Cardiac muscle cell (in vitro differentiated cells and primary cell): ENCODE measurements around the gene PAX2. TPM values are rescaled to one million over a fixed set of nuclear protein-coding genes. Genes with fewer than 3 reads are reported as not detected.

Experiments
- DNase-seq, 2 donors: peaks; one replicate each; pipeline versions ENCODE4 v3.0.0 to v3.0.0-alpha.2; 2010 to 2017; ENCODE audit warnings: low read depth in 1 of 2, low spot score in 1 of 2
- H3K27ac ChIP-seq: fragments of 200-600 bp; sonication (generic); 2 replicates; pipeline ENCODE4 v1.5.1; 2016
- H3K27me3 ChIP-seq: fragments of 200-600 bp; sonication (generic); 2 replicates; pipeline ENCODE4 v1.6.0; 2016; ENCODE audit warnings: control low read depth
- H3K36me3 ChIP-seq: fragments of 200-600 bp; sonication (generic); 2 replicates; pipeline ENCODE4 v1.5.1; 2016; ENCODE audit warnings: control low read depth
- H3K4me1 ChIP-seq: fragments of 200-600 bp; sonication (generic); 2 replicates; pipeline ENCODE4 v1.8.1; 2017; ENCODE audit warnings: low read depth, mild to moderate bottlenecking, mixed run types
- H3K4me3 ChIP-seq: fragments of 200-600 bp; sonication (generic); 2 replicates; pipeline ENCODE4 v1.5.1; 2016; ENCODE audit warnings: mild to moderate bottlenecking
- H3K9me3 ChIP-seq: fragments of 200-600 bp; sonication (generic); 2 replicates; pipeline ENCODE4 v1.5.1; 2017; ENCODE audit warnings: low read depth, mild to moderate bottlenecking, control low read depth
- CTCF ChIP-seq: IDR thresholded peaks from 2 replicates; pipeline ENCODE4 v1.5.1; 2012; ENCODE audit warnings: low read depth, mild to moderate bottlenecking, low read length
- polyA plus RNA-seq: library from polyadenylated mRNA; unstranded; fragments of >200 nt; fragmentation: Nextera tagmentation; extraction: Ambion mirVana; gene quantifications from 2 replicates; pipeline ENCODE4 v1.2.1, GENCODE V29; 2016
- total RNA-seq: library from RNA; depleted of rRNA; stranded (reverse); fragments of >200 nt; gene quantifications from 2 replicates; pipeline ENCODE4 v1.2.3, GENCODE V29; 2016

The PAX2 gene
- total and polyA plus RNA-seq, 2 experiments from 2014 or later: not detected

GRCh38 chr10:100869399-100869798 is 124.0 kb downstream of the PAX2 start:
- no peak for DNase-seq
- H3K4me1 ChIP-seq: peaks cover 8% of the 10 kb centered on the region
- no peak overlapping the region for H3K27ac ChIP-seq
- no peak overlapping the region for H3K4me3 ChIP-seq
- TF ChIP-seq CTCF: no peak
- peaks cover 20% of the 10 kb centered on the region for H3K27me3 ChIP-seq
- no peaks in the 10 kb centered on the region for H3K36me3 ChIP-seq
- no peaks in the 10 kb centered on the region for H3K9me3 ChIP-seq

DNA sequence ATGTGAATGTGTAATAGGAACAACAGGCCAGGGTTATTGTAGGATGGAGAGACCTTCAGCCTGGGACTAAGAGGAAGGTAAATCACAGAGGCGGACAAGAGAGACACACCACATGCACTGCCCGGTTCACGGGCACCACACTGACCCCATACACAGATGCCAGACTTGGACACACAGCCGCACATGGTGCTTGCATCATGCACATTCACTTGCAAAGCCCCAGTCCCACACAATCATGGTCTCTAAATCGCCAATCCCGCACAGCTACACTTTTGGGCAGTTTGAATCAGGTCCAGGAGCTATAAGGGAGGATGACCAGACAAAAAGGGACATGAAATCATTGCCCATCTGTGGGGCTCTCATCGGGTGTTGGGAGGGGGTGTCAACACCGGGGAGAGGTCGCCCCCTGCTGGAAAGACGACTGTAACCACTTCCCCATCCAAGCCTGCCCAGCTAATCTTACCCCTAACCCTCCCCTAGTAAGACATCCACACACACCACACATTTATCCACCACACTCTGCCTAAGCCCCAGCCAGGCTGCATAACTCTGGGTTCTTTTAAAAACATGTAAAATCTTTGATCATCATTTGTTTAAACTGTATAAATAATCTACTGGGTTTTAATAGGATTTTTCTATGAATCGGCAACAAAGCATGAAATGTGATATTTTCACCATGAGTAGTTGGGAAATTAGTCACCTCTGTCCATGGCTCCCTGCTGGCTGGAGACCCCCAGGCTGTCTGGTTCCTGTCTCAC is 126.8 kb downstream of the PAX2 start:
- Histone ChIP-seq H3K4me1 (no peaks in the 10 kb centered on the region), H3K27ac (no peak overlapping the region), H3K9me3 (no peaks in the 10 kb centered on the region)

DNA sequence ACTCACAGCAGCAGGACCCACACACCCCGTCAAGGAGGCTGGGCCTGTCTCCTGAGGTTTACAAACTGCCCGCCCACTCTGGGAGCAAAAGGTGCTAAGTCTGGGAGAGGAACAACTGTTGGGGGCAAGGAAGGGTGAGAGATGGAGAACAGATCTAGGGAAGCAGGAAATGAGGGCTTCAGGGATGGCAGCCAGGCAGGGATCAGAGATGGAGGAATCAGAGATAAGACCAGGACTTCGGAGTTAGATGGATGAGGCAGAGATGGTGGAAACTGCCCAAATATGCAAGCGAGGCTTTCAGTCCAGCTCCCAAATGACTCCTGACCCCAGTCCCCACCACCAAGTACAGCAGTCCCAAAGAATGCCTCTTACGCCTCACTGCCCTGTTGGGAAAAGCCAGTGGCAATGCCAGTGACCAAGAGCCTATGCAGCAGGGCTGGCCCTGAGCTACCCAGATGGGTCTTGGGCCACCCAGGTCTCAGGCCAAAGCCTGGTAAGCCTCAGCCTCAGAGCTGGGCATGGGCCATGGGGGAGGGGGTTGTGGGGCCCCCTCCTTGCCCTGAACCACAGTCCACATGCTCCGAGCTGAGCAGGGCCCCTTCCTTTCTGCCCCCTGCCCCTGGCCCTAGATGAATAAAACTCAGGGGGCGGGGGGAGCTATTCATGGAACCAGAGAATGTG is 127.9 kb downstream of the PAX2 start:
- Histone ChIP-seq H3K4me1 (no peaks in the 10 kb centered on the region), H3K27me3 (peaks cover 11% of the 10 kb centered on the region), H3K9me3 (no peaks in the 10 kb centered on the region), H3K4me3 (no peak overlapping the region), H3K27ac (no peak overlapping the region), H3K36me3 (no peaks in the 10 kb centered on the region)
- TF ChIP-seq CTCF: no peak
- DNase-seq: no peak

More for the DNA sequence above, 126.8 kb downstream of the PAX2 start:
- TF ChIP-seq CTCF: peak; percentile 59
- peak; percentile 49 to 67 for DNase-seq
- Histone ChIP-seq H3K4me3 (no peak overlapping the region), H3K36me3 (no peaks in the 10 kb centered on the region), H3K27me3 (peaks cover 14% of the 10 kb centered on the region)

DNA sequence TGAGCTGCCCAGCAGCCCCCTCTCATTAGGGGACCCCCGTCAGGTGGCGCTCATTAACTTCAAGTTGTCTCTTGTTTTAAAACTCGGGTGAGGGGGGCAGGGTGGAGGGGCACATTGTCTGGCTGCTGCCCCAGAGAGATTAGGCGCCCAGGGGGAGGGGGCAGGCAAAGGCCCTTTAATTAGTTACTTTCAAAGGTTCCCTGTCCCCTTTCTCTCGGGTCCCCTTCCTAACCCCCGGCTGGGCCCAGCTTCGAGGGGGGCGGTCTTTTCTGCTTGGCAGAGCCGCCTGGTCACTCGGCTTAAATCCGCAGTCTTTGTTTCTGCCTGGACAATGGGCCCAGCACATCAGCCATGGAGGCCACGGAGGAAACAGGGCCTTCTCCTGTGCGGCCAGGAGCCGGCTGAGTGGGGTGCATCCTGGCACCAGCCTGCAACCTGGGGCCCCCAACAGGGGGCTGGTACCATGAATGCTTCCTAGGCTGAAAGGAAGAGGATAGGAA is 128.5 kb downstream of the PAX2 start:
- Histone ChIP-seq H3K4me3 (no peak overlapping the region), H3K4me1 (no peaks in the 10 kb centered on the region), H3K9me3 (no peaks in the 10 kb centered on the region), H3K36me3 (no peaks in the 10 kb centered on the region), H3K27ac (no peak overlapping the region), H3K27me3 (peaks cover 7% of the 10 kb centered on the region)
- no peak for DNase-seq
- no peak for TF ChIP-seq CTCF

- H3K36me3 ChIP-seq: no peaks in the 10 kb centered on the region
- TF ChIP-seq CTCF: no peak
- H3K27me3 ChIP-seq: peaks cover 3% of the 10 kb centered on the region
- no peaks in the 10 kb centered on the region for H3K9me3 ChIP-seq
- no peak overlapping the region for H3K27ac ChIP-seq
- no peak overlapping the region for H3K4me3 ChIP-seq
- H3K4me1 ChIP-seq: peaks cover under 1% of the 10 kb centered on the region
- no peak for DNase-seq
Observed at GRCh38 chr10:100874702-100875483, 129.5 kb downstream of the PAX2 start.
